Hepatocyte (in vitro differentiated cells): ENCODE measurements around the gene EXOC3.

ENCODE experiments used
- EZH2 ChIP-seq: fragments of 200-600 bp; sonication (generic); IDR thresholded peaks from 2 replicates; pipeline ENCODE4 v1.6.1; 2016; ENCODE audit warnings: antibody characterized with exemption, mild to moderate bottlenecking, borderline replicate concordance
- TF ChIP-seq, protein P1 (sequence below): fragments of 200-600 bp; sonication (generic); IDR thresholded peaks from 2 replicates; pipeline ENCODE4 v1.5.1; 2016; ENCODE audit warnings: antibody characterized with exemption, mild to moderate bottlenecking; ENCODE audit not compliant: poor library complexity

- TF ChIP-seq EZH2: no peak
- TF ChIP-seq, protein P1, sequence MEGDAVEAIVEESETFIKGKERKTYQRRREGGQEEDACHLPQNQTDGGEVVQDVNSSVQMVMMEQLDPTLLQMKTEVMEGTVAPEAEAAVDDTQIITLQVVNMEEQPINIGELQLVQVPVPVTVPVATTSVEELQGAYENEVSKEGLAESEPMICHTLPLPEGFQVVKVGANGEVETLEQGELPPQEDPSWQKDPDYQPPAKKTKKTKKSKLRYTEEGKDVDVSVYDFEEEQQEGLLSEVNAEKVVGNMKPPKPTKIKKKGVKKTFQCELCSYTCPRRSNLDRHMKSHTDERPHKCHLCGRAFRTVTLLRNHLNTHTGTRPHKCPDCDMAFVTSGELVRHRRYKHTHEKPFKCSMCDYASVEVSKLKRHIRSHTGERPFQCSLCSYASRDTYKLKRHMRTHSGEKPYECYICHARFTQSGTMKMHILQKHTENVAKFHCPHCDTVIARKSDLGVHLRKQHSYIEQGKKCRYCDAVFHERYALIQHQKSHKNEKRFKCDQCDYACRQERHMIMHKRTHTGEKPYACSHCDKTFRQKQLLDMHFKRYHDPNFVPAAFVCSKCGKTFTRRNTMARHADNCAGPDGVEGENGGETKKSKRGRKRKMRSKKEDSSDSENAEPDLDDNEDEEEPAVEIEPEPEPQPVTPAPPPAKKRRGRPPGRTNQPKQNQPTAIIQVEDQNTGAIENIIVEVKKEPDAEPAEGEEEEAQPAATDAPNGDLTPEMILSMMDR: no peak
These were observed 48.8 kb downstream of the EXOC3 start for GRCh38 chr5:491856-492155.
